Measurements from ENCODE around the gene BMP7.

DNA sequence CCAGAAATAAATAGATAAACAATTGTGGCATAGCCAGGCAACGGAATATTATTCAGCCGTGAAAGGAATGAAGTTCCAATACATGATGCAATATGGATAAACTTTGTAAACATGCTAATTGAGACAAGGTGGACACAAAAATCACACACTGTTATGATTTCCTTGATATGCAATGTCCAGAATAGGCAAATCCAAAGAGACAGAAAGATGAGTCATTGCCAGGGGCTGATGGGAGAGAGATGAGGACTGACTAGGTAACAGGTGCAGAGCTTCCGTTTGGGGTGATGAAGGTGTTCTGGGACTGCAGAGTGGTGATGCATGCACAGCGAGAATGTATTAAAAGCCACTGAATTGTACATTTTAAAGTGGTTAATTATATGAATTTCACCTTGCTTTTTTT, 32.0 kb upstream of the BMP7 start:
- TF ChIP-seq EZH2 (IDR thresholded peaks at IDR 0.05; ENCODE audit: borderline replicate concordance, low read depth, low read length, severe bottlenecking) (no peak), CTCF (IDR thresholded peaks at IDR 0.05; ENCODE audit: extremely low read depth in 1 of 2, insufficient read depth in 1 of 2, low read depth in 1 of 2, low read length in 2 of 2) (no peak), POLR2AphosphoS5 (IDR thresholded peaks at IDR 0.05; ENCODE audit: insufficient read depth, low read depth, low read length) (no peak), POLR2A (IDR thresholded peaks at IDR 0.05; ENCODE audit: low read depth, low read length) (no peak), MAX (IDR thresholded peaks at IDR 0.05; ENCODE audit: insufficient read depth, insufficient read length) (no peak), MYC (IDR thresholded peaks at IDR 0.05; ENCODE audit: low read depth, low read length) (no peak)

Data from endothelial cell of umbilical vein (primary cell).